ENCODE results near the gene TMEM74B.

TMEM74B gene

GRCh38 chr20:1205802-1206201 lies 21.0 kb upstream of the TMEM74B start:
- Histone ChIP-seq H3K9me2 (replicated peaks; ENCODE audit: low read depth, low read length) (no peaks in the 10 kb centered on the region), H3K36me3 (ENCODE audit: insufficient read depth, low read length) (no peaks in the 10 kb centered on the region), H4K20me1 (ENCODE audit: insufficient read depth, low read length, poor library complexity, severe bottlenecking) (no peaks in the 10 kb centered on the region), H3K79me2 (ENCODE audit: insufficient read depth, low read length) (no peaks in the 10 kb centered on the region), H3K9ac (ENCODE audit: low read depth, low read length, poor library complexity, severe bottlenecking) (no peak overlapping the region), H3K27me3 (ENCODE audit: insufficient read depth, low read length, poor library complexity, severe bottlenecking) (no peaks in the 10 kb centered on the region), H3K9me3 (ENCODE audit: insufficient read depth, low read depth, low read length) (no peaks in the 10 kb centered on the region), H3K4me3 (ENCODE audit: low read length, poor library complexity, severe bottlenecking) (no peak overlapping the region), H2AFZ (ENCODE audit: low read length) (no peak overlapping the region), H3K4me2 (ENCODE audit: low read depth, low read length, poor library complexity, severe bottlenecking) (no peak overlapping the region), H3F3A (ENCODE audit: low read depth) (no peaks in the 10 kb centered on the region), H3K4me1 (ENCODE audit: insufficient read depth, low read length, poor library complexity, severe bottlenecking) (no peaks in the 10 kb centered on the region)
- TF ChIP-seq EZH2phosphoT487 (IDR thresholded peaks at IDR 0.05; ENCODE audit: borderline replicate concordance) (no peak), CTCF (conservative IDR thresholded peaks at IDR 0.05; ENCODE audit: low read length) (no peak)

- no peaks in the 10 kb centered on the region for H3K36me3 ChIP-seq (ENCODE audit: insufficient read depth, low read length)
- H3K4me2 ChIP-seq (ENCODE audit: low read depth, low read length, poor library complexity, severe bottlenecking) = no peak overlapping the region
- TF ChIP-seq EZH2phosphoT487 (IDR thresholded peaks at IDR 0.05; ENCODE audit: borderline replicate concordance) = no peak
- no peak for TF ChIP-seq CTCF (conservative IDR thresholded peaks at IDR 0.05; ENCODE audit: low read length)
- no peaks in the 10 kb centered on the region for H4K20me1 ChIP-seq (ENCODE audit: insufficient read depth, low read length, poor library complexity, severe bottlenecking)
- H3K9me2 ChIP-seq (replicated peaks; ENCODE audit: low read depth, low read length) = no peaks in the 10 kb centered on the region
- H3K9ac ChIP-seq (ENCODE audit: low read depth, low read length, poor library complexity, severe bottlenecking) = no peak overlapping the region
- H3K79me2 ChIP-seq (ENCODE audit: insufficient read depth, low read length) = no peaks in the 10 kb centered on the region
- peaks cover 3% of the 10 kb centered on the region for H3K4me1 ChIP-seq (ENCODE audit: insufficient read depth, low read length, poor library complexity, severe bottlenecking)
- no peak overlapping the region for H2AFZ ChIP-seq (ENCODE audit: low read length)
- H3K4me3 ChIP-seq (ENCODE audit: low read length, poor library complexity, severe bottlenecking) = no peak overlapping the region
- no peaks in the 10 kb centered on the region for H3K27me3 ChIP-seq (ENCODE audit: insufficient read depth, low read length, poor library complexity, severe bottlenecking)
- H3K9me3 ChIP-seq (ENCODE audit: insufficient read depth, low read depth, low read length) = no peaks in the 10 kb centered on the region
- H3F3A ChIP-seq (ENCODE audit: low read depth) = no peaks in the 10 kb centered on the region
Observed at GRCh38 chr20:1204576-1204975, 19.8 kb upstream of the TMEM74B start.

GRCh38 chr20:1204113-1204512 lies 19.3 kb upstream of the TMEM74B start:
- H3K4me1 ChIP-seq (ENCODE audit: insufficient read depth, low read length, poor library complexity, severe bottlenecking) = peaks cover 5% of the 10 kb centered on the region
- no peaks in the 10 kb centered on the region for H3K36me3 ChIP-seq (ENCODE audit: insufficient read depth, low read length)
- no peaks in the 10 kb centered on the region for H3K79me2 ChIP-seq (ENCODE audit: insufficient read depth, low read length)
- TF ChIP-seq EZH2phosphoT487 (IDR thresholded peaks at IDR 0.05; ENCODE audit: borderline replicate concordance) (no peak), CTCF (conservative IDR thresholded peaks at IDR 0.05; ENCODE audit: low read length) (no peak)
- no peaks in the 10 kb centered on the region for H3K27me3 ChIP-seq (ENCODE audit: insufficient read depth, low read length, poor library complexity, severe bottlenecking)
- H4K20me1 ChIP-seq (ENCODE audit: insufficient read depth, low read length, poor library complexity, severe bottlenecking) = no peaks in the 10 kb centered on the region
- H3K4me3 ChIP-seq (ENCODE audit: low read length, poor library complexity, severe bottlenecking) = no peak overlapping the region
- H3K9me3 ChIP-seq (ENCODE audit: insufficient read depth, low read depth, low read length) = no peaks in the 10 kb centered on the region
- H2AFZ ChIP-seq (ENCODE audit: low read length) = no peak overlapping the region
- no peak overlapping the region for H3K9ac ChIP-seq (ENCODE audit: low read depth, low read length, poor library complexity, severe bottlenecking)
- H3K9me2 ChIP-seq (replicated peaks; ENCODE audit: low read depth, low read length) = no peaks in the 10 kb centered on the region
- no peaks in the 10 kb centered on the region for H3F3A ChIP-seq (ENCODE audit: low read depth)
- H3K4me2 ChIP-seq (ENCODE audit: low read depth, low read length, poor library complexity, severe bottlenecking) = no peak overlapping the region

All from Loucy (cell line).